Astrocyte of the cerebellum (primary cell): ENCODE data around the gene C1orf198.

Source experiments
- DNase-seq: peaks from one replicate; pipeline ENCODE4 v3.0.0-alpha.2; 2011; ENCODE audit warnings: low read depth
- H3K4me3 ChIP-seq: 2 replicates; pipeline ENCODE4 v1.5.1; 2011; ENCODE audit warnings: mild to moderate bottlenecking, low read depth, low read length, moderate library complexity
- in situ Hi-C: cut with HindIII; loops from 2 replicates; pipeline ENCODE4 v1.10.0; 2017; ENCODE audit warnings: low sequenced_read_pairs
- TF ChIP-seq, protein P1 (sequence below): IDR thresholded peaks from 2 replicates; pipeline ENCODE4 v1.5.1; 2012; ENCODE audit warnings: low read length, low read depth, moderate library complexity, mild to moderate bottlenecking; ENCODE audit errors: missing control alignments

The C1orf198 gene

GRCh38 chr1:230814949-230815692 lies 53.2 kb downstream of the C1orf198 start:
- no peak overlapping the region for H3K4me3 ChIP-seq
- TF ChIP-seq, protein P1, sequence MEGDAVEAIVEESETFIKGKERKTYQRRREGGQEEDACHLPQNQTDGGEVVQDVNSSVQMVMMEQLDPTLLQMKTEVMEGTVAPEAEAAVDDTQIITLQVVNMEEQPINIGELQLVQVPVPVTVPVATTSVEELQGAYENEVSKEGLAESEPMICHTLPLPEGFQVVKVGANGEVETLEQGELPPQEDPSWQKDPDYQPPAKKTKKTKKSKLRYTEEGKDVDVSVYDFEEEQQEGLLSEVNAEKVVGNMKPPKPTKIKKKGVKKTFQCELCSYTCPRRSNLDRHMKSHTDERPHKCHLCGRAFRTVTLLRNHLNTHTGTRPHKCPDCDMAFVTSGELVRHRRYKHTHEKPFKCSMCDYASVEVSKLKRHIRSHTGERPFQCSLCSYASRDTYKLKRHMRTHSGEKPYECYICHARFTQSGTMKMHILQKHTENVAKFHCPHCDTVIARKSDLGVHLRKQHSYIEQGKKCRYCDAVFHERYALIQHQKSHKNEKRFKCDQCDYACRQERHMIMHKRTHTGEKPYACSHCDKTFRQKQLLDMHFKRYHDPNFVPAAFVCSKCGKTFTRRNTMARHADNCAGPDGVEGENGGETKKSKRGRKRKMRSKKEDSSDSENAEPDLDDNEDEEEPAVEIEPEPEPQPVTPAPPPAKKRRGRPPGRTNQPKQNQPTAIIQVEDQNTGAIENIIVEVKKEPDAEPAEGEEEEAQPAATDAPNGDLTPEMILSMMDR: no peak
- DNase-seq: no peak
- in situ Hi-C loops: no loop called here

GRCh38 chr1:230812568-230812967 lies 55.8 kb downstream of the C1orf198 start:
- no peak for DNase-seq
- in situ Hi-C loops: no loop called here
- H3K4me3 ChIP-seq: no peak overlapping the region

GRCh38 chr1:230809256-230809990 lies 58.9 kb downstream of the C1orf198 start:
- in situ Hi-C loops: no loop called here
- no peak for DNase-seq

More at GRCh38 chr1:230812568-230812967, 55.8 kb downstream of the C1orf198 start:
- TF ChIP-seq, protein P1: no peak

GRCh38 chr1:230808281-230808872 lies 59.9 kb downstream of the C1orf198 start:
- no peak overlapping the region for H3K4me3 ChIP-seq
- TF ChIP-seq, protein P1: no peak
- in situ Hi-C loops: no loop called here
- no peak for DNase-seq

More at GRCh38 chr1:230809256-230809990, 58.9 kb downstream of the C1orf198 start:
- no peak overlapping the region for H3K4me3 ChIP-seq
- TF ChIP-seq, protein P1: no peak

GRCh38 chr1:230807561-230808280 lies 60.6 kb downstream of the C1orf198 start:
- TF ChIP-seq, protein P1: no peak
- no peak for DNase-seq
- H3K4me3 ChIP-seq: no peak overlapping the region
- in situ Hi-C loops: no loop called here

- in situ Hi-C loops: no loop called here
- TF ChIP-seq, protein P1: no peak
- H3K4me3 ChIP-seq: no peak overlapping the region
- DNase-seq: no peak
Observed at GRCh38 chr1:230807029-230807428, 61.3 kb downstream of the C1orf198 start.
